Right lobe of liver (tissue), 4 donors: ENCODE measurements around the gene PTPRR.

Experiments
- POLR2A ChIP-seq: fragments of 450-650 bp; IDR thresholded peaks from one replicate; pipeline ENCODE4 v1.6.1; 2017; ENCODE audit warnings: antibody characterized with exemption, mild to moderate bottlenecking
- TF ChIP-seq, protein P1 (sequence below), 4 donors: fragments of 200-600 bp in 3 of 4; fragments of 450-650 bp in 1 of 4; IDR thresholded peaks; one replicate each; pipeline versions ENCODE4 v1.5.1 to v1.8.0; 2016 to 2022; ENCODE audit warnings: antibody characterized with exemption in 4 of 4, mild to moderate bottlenecking in 2 of 4
- donor health status: DM: no; HTN: no; CAD: no.
- donor health status: DM: no; HTN: no; CAD: no.
- donor health status: DM: no; HTN: yes; CAD: no.

DNA sequence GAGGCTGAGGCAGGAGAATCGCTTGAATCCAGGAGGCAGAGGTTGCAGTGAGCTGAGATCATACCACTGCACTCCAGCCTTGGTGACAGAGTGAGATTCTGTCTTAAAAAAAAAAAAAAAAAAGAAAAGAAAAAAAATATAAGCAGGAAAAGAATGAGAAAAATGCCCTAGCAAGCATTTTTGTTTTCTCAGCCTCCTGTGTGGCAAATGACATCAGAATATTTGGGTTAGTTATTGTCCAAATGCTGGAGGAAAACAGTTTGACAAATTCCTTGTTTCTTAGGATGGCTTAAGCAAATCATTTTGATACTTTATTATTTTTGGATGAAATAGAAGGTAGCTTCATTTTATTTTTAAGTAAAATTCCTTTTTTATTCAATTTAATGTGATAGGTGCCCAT, 7.5 kb upstream of the PTPRR start:
- TF ChIP-seq, protein P1, sequence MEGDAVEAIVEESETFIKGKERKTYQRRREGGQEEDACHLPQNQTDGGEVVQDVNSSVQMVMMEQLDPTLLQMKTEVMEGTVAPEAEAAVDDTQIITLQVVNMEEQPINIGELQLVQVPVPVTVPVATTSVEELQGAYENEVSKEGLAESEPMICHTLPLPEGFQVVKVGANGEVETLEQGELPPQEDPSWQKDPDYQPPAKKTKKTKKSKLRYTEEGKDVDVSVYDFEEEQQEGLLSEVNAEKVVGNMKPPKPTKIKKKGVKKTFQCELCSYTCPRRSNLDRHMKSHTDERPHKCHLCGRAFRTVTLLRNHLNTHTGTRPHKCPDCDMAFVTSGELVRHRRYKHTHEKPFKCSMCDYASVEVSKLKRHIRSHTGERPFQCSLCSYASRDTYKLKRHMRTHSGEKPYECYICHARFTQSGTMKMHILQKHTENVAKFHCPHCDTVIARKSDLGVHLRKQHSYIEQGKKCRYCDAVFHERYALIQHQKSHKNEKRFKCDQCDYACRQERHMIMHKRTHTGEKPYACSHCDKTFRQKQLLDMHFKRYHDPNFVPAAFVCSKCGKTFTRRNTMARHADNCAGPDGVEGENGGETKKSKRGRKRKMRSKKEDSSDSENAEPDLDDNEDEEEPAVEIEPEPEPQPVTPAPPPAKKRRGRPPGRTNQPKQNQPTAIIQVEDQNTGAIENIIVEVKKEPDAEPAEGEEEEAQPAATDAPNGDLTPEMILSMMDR (IDR thresholded peaks at IDR 0.05) = no peak
- no peak for TF ChIP-seq POLR2A
